ENCODE results near the gene GABBR2.

Gene GABBR2

DNA sequence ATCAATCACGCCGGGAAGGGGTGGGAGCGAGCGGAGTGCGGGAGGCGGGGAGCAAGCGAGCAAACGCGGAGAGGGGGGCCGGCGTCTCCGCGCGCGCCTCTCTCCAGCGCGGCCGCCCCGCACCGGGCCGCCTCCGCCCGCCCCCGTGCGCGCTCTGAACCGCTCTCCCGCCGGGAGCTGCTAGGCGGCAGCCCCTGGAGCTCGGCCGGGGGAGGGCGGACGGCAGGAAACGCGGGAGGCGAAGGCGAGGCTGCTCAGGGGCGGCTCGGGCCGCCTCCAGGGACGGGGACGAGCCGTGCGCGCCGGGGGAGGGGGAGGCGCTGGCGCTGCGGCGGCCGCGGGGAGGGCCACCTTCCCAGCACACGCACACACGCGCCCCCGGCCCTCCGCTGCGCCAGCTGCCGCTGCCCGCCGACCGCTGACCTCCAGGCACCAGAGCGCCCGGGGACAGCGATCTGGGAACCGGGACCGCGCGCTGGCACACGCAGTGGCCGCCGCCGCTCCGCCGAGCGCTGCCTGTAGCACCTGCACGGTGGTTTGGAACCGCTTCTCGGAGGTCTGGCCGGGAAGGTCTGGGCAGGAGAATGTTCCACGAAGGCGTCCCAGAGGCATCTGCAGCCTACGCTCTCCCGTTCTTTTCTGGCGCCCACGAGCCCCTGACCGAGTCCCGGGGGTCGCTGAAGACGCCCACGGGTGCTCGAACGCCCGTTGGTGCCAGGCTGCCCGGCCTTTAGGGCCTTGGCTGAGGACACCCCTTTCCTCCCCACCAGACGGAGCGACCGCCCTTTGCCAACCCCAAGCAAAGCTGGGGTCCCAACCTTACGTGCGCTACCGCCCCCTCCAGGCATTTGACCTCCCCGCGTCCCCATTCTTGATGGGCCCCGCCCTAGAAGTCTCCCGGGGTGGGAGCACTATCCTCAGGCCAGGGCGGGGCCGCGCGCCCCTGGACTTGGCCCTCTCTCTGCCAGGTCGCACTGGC is at the start of gene GABBR2:
Gene GABBR2 (minus strand): TSS at position 3 of the 979 bp plus-strand sequence. CDS start 198 bp downstream, outside the sequence.
- no peak for DNase-seq

DNA sequence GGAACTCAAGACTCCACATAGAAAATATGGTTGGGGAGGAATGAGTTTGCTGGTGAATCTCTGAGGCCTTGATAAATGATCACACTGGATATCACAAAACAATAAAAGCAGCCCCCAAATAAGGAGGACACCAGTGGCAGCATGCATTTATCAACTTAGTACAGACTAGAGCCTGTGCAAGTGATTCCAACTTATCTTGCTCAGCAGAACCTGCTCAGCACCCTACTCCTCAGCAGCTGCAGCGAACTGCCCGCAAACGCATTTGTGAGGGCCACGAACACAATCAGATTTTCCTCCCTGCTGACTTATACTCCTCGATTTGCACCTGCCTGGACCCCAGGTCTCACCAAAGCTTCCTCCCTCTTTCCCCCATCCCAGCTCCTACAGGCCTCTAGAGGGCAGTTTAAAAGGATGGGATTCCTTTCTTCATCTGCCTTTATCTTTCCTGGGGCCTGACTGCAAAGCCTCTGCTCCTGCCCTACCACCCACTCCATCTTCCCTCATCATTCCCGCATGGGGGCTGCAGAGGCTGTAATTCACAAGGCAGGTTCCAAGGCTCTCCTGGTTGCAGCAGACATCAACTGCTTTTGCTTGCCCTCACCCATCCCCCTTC is 46.4 kb upstream of the GABBR2 start:
- no peak for DNase-seq

DNA sequence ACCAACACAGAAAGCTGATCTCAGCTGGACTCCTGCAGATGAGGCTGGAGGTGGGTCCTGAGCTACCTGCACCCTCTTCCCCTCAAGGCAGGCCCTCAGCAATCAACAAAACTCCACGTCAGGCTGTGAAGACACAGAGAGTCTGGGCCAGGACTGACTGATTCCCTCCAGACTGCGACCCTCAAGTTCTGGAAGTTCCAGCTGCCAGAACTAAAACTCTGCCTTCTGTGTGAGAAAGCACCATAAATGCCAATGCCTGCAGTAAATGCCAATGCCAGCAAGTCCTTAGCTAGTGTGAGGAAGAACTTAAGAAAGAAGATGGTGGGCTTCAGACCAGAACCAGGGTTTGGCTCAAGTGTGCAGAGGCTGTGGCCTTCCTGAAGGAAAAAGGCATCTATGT is 42.5 kb upstream of the GABBR2 start:
- DNase-seq = no peak

DNA sequence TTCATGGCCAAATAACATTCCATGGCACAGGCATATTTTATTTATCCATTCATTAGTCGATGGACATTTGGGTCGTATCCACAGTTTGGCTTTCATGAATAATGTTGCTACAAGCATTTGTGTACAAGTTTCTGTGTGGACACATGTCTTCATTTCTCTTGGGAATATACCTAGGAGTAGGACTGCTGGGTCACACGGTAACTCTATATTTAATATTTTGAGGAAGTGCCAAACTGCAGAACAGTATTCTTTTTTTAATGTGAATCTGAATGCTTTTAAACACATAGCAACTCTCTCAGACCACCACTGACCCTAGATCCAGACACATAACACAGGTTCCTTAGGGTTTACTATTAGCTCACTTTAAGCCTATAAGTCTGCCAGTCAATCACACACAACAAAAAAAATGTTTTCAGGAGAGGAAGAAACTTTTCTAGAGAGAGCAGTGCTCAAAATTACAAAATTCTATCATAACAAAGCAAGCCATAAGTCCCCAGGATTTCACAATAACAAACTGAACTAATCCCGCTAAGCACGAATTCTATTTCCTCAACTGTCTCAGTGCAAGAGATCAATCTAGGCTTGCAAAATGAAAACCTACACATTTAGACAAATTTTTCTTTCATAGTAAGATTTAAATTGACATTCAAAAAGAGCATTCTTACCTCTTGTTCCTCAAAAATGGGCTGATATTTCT is 41.8 kb upstream of the GABBR2 start:
- no peak for DNase-seq

GRCh38 chr9:98747476-98747875 is 38.7 kb upstream of the GABBR2 start:
- DNase-seq = no peak

GRCh38 chr9:98745470-98745869 is 36.7 kb upstream of the GABBR2 start:
- DNase-seq = no peak

- DNase-seq = no peak
Measured at GRCh38 chr9:98743818-98744611, 35.3 kb upstream of the GABBR2 start.

- DNase-seq = no peak
Measured at GRCh38 chr9:98743329-98743728, 34.6 kb upstream of the GABBR2 start.

- no peak for DNase-seq
Measured at GRCh38 chr9:98742325-98743280, 33.9 kb upstream of the GABBR2 start.

- no peak for DNase-seq
Measured at GRCh38 chr9:98740226-98740881, 31.6 kb upstream of the GABBR2 start.

GRCh38 chr9:98738741-98739140 is 30.0 kb upstream of the GABBR2 start:
- no peak for DNase-seq

GRCh38 chr9:98736226-98736625 is 27.5 kb upstream of the GABBR2 start:
- no peak for DNase-seq

DNA sequence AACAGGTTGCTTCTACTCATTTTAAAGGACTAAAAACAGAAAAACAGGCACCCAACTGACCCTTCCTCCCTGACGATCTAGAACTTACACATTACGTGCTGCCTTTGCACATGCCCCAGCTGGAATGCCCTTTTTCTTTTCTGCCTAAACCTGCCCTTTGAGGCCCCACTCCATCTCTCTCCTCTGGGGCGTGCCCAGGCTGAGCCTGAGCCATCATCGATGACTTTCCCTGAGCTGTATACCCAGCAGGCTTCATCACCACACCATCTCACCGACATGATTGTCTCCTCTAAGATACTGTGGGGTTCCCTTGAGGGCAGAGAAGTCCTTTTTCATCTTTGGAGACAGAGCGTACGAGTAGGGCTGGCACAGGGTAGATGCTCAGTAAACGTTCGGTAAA is 24.1 kb upstream of the GABBR2 start:
- DNase-seq = no peak

GRCh38 chr9:98732091-98732490 is 23.4 kb upstream of the GABBR2 start:
- DNase-seq = no peak

DNA sequence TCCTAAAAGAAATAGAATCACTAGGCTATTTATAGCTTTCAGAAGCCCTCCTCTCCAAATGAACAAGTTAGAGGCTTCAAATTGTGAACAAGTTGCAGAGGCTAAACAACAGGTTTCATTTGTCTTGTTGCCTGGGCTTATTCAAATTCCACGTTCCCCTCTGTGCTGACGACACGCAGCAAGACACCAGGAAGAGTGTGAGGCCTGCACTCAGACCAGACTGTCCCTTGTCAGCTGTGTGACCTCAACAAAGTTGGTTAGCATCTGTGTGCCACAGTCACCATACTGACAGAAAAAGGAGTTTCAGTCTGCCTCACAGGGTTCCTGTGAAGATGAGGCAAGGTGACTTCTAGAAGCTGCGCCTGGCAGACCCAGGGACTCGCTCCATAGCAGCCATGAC is 22.1 kb upstream of the GABBR2 start:
- no peak for DNase-seq

- no peak for DNase-seq
Measured at GRCh38 chr9:98728500-98728899, 19.8 kb upstream of the GABBR2 start.

GRCh38 chr9:98727428-98727827 is 18.7 kb upstream of the GABBR2 start:
- DNase-seq = no peak

- peak; percentile 14 for DNase-seq
Measured at GRCh38 chr9:98726735-98727134, 18.0 kb upstream of the GABBR2 start.

- no peak for DNase-seq
Measured at GRCh38 chr9:98724810-98725530, 16.2 kb upstream of the GABBR2 start.

GRCh38 chr9:98721643-98722042 is 12.9 kb upstream of the GABBR2 start:
- DNase-seq = no peak

Data from CD4-positive, alpha-beta T cell treated with Interleukin-12 subunit alpha and Interleukin-12 subunit beta, for 1 hour (primary cell).